Fibroblast of peridontal ligament (primary cell): Measurements from ENCODE around the gene AGO4.
"Not testable (repeated sequence)": the region's sequence is repeated elsewhere in the genome, so short reads cannot be mapped to it uniquely, and the experiment has no call there.

Source experiments
- DNase-seq: peaks from one replicate; pipeline ENCODE4 v3.0.0-alpha.2; 2010; ENCODE audit errors: extremely low read depth

Gene AGO4

DNA sequence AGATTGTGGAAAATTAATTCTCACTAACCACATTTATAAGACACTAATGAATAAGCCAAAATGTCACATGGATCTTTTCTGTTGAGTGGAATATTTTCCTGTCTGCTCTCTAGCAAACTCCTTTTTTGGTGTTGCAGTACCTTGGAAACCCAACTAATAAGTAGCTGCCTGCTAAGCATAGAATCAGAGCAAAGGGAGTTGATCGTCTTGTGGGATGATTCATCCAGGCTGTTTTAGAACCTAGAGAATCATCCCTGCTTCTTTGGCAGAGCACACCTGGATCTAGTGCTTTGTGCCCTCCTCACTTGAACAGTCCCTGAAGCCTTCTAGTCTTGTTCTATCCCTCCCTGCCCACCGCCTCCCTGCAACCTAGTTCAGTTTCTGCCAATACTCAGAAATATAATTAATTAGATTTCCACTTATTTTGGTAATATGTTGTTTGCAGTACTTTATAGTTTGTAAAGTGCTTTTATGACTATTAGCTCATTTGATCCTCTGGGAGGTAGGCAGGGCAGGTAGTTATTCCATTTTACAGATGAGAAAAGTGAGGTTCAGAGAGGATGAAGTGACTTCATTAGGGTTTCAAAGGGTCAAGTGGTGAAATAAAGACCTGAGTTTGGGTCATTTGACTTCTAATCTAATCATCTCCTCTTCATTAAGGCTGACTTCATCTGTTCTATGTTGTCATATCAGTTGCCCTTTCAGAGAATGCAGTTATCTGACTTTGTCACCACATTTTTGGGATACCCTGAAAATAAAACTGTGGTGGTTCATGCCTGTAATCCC lies 2.5 kb downstream of the AGO4 start:
- DNase-seq, result peak; percentile 31

GRCh38 chr1:35812754-35813153 lies 4.9 kb downstream of the AGO4 start:
- not testable (repeated sequence) for DNase-seq

- no peak for DNase-seq
These were observed 17.4 kb downstream of the AGO4 start for GRCh38 chr1:35825255-35825654.

DNA sequence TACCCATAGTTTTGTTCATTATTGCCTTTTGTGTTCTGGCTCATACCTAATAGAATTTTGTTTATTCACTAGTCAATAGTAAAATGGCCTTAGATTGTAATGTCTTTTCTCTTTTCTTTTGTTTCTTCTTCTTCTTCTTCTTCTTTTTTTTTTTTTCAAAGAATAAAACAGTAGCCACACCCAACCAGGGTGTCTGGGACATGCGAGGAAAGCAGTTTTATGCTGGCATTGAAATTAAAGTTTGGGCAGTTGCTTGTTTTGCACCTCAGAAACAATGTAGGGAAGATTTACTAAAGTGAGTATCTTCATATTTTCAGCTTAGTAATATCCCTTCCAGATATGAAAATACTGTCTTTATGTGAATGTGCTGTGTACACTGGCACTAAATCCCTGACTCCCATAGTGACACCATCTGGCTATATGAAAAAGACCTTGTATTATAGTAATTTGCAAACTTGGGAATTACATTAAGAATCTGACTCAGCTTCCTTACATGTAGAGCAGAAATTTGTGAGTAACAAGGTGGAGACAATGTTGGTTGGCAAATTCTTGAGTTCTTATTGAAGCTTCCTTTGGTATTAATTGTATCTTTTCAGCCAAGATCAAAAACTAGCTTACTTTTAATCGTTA lies 24.6 kb downstream of the AGO4 start:
- no peak for DNase-seq

DNA sequence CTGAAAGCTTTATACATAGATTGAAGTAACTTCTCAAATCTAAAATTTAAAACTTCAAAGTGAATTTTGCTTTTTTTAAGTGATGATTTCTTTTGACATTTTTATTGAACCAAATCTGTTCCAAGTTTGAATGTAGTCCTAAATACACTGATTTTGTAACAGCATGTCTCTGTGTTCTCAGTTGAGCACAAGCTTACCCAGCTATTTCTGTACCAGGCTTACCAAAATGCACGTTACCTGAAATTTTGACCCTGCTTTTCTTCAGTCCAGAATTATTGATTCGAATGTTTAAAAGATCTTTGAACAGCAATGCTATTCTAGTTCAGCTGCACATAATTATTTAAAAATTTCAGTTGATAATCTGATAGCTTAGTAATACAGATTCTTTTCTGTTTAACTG lies 25.6 kb downstream of the AGO4 start:
- no peak for DNase-seq

GRCh38 chr1:35834218-35834617 lies 26.4 kb downstream of the AGO4 start:
- DNase-seq, result no peak

DNA sequence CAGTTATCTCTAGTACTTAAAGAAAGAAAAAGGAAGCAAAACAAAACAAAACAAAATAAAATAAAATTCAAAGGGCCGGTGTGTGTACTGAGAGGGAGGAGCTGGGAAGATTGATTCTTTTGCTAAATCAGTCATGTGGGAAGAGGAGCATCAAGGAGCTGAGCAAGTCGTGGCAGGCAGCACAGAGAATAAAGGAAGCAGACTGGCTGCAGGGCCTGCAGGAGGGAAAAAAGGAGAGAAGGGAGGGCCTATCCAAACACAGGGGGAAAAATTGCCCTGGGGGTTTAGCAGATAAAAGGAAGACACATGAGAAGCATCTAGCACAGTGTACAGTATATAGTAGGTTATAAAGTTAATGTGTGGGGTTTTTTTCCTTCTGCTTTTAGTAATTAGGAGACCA lies 27.6 kb downstream of the AGO4 start:
- DNase-seq, result no peak

GRCh38 chr1:35836734-35837133 lies 28.9 kb downstream of the AGO4 start:
- DNase-seq, result no peak

DNA sequence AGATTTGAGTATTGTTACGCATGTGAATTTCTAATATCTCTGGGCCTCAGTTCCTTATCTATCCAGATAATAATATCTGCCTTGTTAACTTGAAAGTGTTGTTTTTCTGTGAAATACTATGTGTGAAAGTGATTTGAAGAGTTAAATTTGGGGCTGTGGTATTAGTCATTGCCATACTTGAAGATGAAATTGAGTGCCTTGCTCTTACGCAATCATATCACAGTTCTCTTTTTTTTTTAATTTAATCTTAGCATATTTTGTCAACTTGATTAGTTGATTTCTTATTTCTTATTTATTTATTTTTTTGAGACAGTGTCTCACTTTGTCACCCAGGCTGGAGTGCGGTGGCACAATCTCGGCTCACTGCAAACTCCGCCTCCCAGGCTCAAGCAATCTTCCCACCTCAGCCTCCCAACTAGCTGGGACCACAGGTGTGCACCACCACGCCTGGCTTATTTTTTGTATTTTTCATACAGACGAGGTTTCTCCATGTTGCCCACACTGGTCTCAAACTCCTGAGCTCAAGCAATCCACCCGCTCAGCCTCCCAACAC lies 31.0 kb downstream of the AGO4 start:
- no peak for DNase-seq

DNA sequence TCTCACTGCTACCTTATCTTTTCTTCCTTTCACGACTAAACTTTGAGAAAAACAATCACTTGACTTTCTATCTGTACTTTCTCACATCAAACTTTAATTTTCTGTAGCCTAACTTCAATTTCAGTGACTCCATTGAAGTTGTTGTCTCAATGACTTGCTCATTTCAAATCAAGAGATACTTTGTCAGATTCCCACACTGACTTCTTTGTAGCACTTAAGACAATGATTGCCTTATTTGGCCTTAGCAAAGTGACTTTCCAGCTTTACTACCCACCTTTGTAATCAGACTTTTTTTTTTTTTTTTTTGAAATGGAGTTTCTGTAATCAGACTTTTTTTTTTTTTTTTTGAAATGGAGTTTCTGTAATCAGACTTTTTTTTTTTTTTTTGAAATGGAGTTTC lies 37.0 kb downstream of the AGO4 start:
- DNase-seq, result peak; percentile 5

DNA sequence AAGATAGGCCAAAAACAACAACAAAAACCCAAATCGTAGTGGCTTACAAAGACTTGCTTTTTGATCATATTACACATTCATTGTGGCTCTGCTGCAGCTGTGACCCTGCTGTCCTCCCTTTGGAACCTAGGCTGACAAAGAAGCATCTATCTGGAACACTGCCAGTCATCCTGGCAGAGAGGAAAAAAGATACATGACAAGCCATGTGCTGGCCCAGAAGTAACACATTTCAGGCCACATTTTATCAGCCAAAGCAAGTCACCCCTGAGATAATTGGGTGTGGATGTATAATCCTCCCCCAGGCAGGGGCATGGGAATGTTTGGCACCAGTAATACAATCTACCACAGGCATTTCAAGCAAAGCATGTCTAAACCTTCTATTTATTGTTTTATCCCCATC lies 38.0 kb downstream of the AGO4 start:
- peak; percentile 38 for DNase-seq

GRCh38 chr1:35847935-35848565 lies 40.2 kb downstream of the AGO4 start:
- DNase-seq, result no peak

DNA sequence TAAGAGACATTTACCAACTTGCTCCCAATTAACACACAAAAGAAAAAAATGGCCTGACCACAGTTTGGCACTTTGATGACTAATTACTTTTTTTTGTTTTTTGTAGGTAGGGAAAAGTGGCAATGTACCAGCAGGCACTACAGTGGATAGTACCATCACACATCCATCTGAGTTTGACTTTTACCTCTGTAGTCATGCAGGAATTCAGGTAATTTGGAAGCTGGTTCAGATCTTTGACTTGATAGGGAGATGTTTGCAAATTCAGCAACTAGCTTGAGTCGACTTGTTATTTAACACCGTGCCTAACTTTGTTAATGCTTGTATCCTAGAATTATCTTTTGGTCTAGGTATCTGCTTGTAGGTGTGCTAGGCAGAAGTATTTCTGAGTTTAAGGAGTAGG lies 42.2 kb downstream of the AGO4 start:
- no peak for DNase-seq

DNA sequence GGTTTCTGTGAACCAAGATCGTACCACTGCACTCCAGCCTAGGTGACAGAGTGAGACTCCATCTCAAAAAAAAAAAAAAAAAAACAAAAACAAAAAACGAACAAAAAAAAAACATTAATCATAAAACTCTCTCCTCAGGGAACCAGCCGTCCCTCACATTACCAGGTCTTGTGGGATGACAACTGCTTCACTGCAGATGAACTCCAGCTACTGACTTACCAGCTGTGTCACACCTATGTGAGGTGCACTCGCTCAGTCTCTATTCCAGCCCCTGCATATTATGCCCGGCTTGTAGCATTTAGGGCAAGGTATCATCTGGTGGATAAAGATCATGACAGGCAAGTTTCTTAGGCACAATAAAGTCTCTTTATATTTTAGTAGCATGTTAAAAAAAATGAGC lies 42.9 kb downstream of the AGO4 start:
- no peak for DNase-seq

- peak; percentile 79 for DNase-seq
These were observed 43.5 kb downstream of the AGO4 start for GRCh38 chr1:35851132-35851869.

- no peak for DNase-seq
These were observed 44.4 kb downstream of the AGO4 start for GRCh38 chr1:35852241-35852640.

GRCh38 chr1:35854989-35855700 lies 47.3 kb downstream of the AGO4 start:
- no peak for DNase-seq

DNA sequence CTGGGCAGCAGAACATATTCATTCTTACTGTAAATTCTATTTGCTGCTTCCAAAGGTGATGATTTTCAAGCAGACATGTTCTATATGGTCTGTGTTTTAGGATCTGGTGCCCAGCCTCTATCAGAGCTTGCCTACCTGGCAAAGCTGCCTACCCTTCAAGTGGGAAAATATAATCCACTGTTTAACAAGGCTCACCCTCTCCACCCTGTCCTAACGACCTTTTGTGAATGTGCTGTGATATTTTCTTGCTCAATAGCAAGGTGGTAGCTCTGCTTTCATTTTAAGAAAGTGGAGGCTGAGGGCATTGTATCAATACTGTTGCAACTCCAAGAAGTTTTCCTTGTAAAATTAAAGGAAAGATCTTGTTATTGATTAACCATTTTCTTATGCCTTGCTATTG lies 49.1 kb downstream of the AGO4 start:
- DNase-seq, result no peak

DNA sequence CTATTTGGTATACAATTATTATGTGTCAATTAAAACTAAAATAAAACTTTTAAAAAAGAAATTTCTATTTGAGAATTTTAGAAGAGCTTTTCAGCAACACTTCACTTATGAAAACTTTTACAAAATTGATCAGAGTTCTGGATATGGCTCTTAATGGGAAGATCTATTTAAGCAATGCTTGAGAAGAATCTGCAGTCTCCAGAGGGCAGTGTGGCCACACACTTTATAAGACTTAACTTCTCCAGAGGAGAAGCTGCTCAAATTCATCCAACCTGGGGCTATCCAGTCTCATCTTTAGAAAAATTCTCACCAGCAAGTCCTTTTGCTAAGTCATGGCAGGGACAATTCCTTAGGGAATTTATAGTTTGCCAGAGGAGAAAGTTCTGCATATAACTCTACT lies 50.0 kb downstream of the AGO4 start:
- DNase-seq, result peak; percentile 48

DNA sequence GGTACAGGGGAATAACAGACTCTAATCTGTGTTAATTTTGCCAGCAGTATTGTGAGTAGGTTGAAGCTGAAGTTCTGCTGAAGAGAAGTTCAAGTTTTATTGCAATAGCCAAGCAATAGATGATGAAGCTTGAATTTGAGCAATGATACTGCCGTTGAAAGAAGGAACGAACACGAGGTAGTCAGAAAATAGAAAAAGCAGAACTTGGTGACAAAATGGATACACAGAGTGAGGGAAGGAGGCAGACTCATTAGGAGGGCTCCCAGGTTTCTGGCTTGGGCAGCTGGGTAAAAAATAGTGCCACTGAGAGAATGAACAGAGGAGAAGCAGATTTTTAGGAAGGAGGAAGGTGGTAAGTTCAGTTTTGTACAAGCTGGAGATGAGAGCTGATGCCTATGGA lies 52.9 kb downstream of the AGO4 start:
- no peak for DNase-seq

- DNase-seq, result no peak
These were observed 55.3 kb downstream of the AGO4 start for GRCh38 chr1:35863136-35863535.
